ENCODE results near the gene YEATS2.

GRCh38 chr3:183790700-183791099 is 93.1 kb downstream of the YEATS2 start:
- TF ChIP-seq POLR2A (IDR thresholded peaks at IDR 0.05): no peak
- TF ChIP-seq, protein P1, sequence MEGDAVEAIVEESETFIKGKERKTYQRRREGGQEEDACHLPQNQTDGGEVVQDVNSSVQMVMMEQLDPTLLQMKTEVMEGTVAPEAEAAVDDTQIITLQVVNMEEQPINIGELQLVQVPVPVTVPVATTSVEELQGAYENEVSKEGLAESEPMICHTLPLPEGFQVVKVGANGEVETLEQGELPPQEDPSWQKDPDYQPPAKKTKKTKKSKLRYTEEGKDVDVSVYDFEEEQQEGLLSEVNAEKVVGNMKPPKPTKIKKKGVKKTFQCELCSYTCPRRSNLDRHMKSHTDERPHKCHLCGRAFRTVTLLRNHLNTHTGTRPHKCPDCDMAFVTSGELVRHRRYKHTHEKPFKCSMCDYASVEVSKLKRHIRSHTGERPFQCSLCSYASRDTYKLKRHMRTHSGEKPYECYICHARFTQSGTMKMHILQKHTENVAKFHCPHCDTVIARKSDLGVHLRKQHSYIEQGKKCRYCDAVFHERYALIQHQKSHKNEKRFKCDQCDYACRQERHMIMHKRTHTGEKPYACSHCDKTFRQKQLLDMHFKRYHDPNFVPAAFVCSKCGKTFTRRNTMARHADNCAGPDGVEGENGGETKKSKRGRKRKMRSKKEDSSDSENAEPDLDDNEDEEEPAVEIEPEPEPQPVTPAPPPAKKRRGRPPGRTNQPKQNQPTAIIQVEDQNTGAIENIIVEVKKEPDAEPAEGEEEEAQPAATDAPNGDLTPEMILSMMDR (IDR thresholded peaks at IDR 0.05): no peak

Data from lower leg skin (tissue), 3 donors.